Dermis blood vessel endothelial cell (primary cell): ENCODE measurements around the gene ACSM5. TPM values are rescaled to one million over a fixed set of nuclear protein-coding genes. Genes with fewer than 3 reads are reported as not detected.
A peak's percentile ranks its signal among the peaks of the same experiment; 100 is the strongest.
"Not testable (repeated sequence)": the region's sequence is repeated elsewhere in the genome, so short reads cannot be mapped to it uniquely, and the experiment has no call there.

ENCODE experiments used
- DNase-seq: peaks from one replicate; pipeline ENCODE4 v3.0.0; 2010
- total RNA-seq: library from RNA; depleted of rRNA; stranded (reverse); fragments of >200 nt; gene quantifications from 2 replicates; pipeline ENCODE4 v1.2.3, GENCODE V29; 2014

ACSM5 gene
- total RNA-seq, 1 donor from 2014 or later = 2.0 TPM

GRCh38 chr16:20459227-20459626 is 49.9 kb downstream of the ACSM5 start:
- not testable (repeated sequence) for DNase-seq

- DNase-seq = not testable (repeated sequence)
Observed at GRCh38 chr16:20460313-20460712, 51.0 kb downstream of the ACSM5 start.

- not testable (repeated sequence) for DNase-seq
Observed at GRCh38 chr16:20468954-20469353, 59.6 kb downstream of the ACSM5 start.

GRCh38 chr16:20469930-20470329 is 60.6 kb downstream of the ACSM5 start:
- not testable (repeated sequence) for DNase-seq

- not testable (repeated sequence) for DNase-seq
Observed at GRCh38 chr16:20470732-20471131, 61.4 kb downstream of the ACSM5 start.

- peak; percentile 4 for DNase-seq
Observed at GRCh38 chr16:20477188-20477744, 67.9 kb downstream of the ACSM5 start.

GRCh38 chr16:20483989-20484388 is 74.7 kb downstream of the ACSM5 start:
- DNase-seq = not testable (repeated sequence)

- no peak for DNase-seq
Observed at GRCh38 chr16:20484726-20485125, 75.4 kb downstream of the ACSM5 start.

- DNase-seq = no peak
Observed at GRCh38 chr16:20485408-20485807, 76.1 kb downstream of the ACSM5 start.

Other genes starting within 250 kb of the ACSM5 start
- gene GP2, start 82.0 kb upstream of the ACSM5 start, total RNA-seq = not detected in 2 replicates
- gene UMOD, start 56.8 kb upstream of the ACSM5 start, total RNA-seq = not detected in 2 replicates
- gene PDILT, start 4.8 kb upstream of the ACSM5 start, total RNA-seq = not detected in 2 replicates
- gene ACSM2A, start 42.0 kb downstream of the ACSM5 start, total RNA-seq = under 0.01 TPM in 1 of 2 replicates, not detected in the other
- 0.19 and 0.34 TPM in 2 replicates for gene ACSM2B, start 166.8 kb downstream of the ACSM5 start, total RNA-seq